H1 (cell line): Measurements from ENCODE around the gene WDR54. TPM values are rescaled to one million over a fixed set of nuclear protein-coding genes. Genes with fewer than 3 reads are reported as not detected.

Source experiments
- ATF3 ChIP-seq: IDR thresholded peaks from 2 replicates; pipeline ENCODE4 v1.6.1; 2011; ENCODE audit warnings: low read depth, mild to moderate bottlenecking, low read length; ENCODE audit not compliant: insufficient read depth
- CTBP2 ChIP-seq: IDR thresholded peaks from 2 replicates; pipeline ENCODE4 v1.7.0; 2011; ENCODE audit warnings: borderline replicate concordance, mild to moderate bottlenecking, moderate library complexity, mixed read lengths, low read length; ENCODE audit not compliant: insufficient read depth, insufficient read length
- E2F6 ChIP-seq: IDR thresholded peaks from 2 replicates; pipeline ENCODE4 v1.6.1; 2012; ENCODE audit warnings: inconsistent platforms
- GABPA ChIP-seq: IDR thresholded peaks from 2 replicates; pipeline ENCODE4 v1.6.1; 2011; ENCODE audit warnings: mild to moderate bottlenecking, low read length, moderate library complexity, borderline replicate concordance; ENCODE audit not compliant: insufficient read depth
- POLR2AphosphoS5 ChIP-seq: IDR thresholded peaks from 2 replicates; pipeline ENCODE4 v1.6.1; 2011; ENCODE audit warnings: low read depth, low read length
- POU5F1 ChIP-seq: IDR thresholded peaks from 2 replicates; pipeline ENCODE4 v1.6.1; 2011; ENCODE audit warnings: low read depth, mild to moderate bottlenecking, low read length, moderate library complexity
- RAD21 ChIP-seq, 2 experiments: IDR thresholded peaks in 1 of 2; conservative IDR thresholded peaks in 1 of 2; 2 replicates each; pipeline ENCODE4 v1.6.1; 2011; ENCODE audit warnings: low read depth in 2 of 2, low read length in 2 of 2, improper control_type of control experiment in 1 of 2, inconsistent platforms in 1 of 2, mild to moderate bottlenecking in 1 of 2, moderate library complexity in 1 of 2
- RBBP5 ChIP-seq: IDR thresholded peaks from 2 replicates; pipeline ENCODE4 v1.7.1; 2012; ENCODE audit warnings: low read depth, mild to moderate bottlenecking, inconsistent platforms, low read length, moderate library complexity, borderline replicate concordance
- RNF2 ChIP-seq: fragments of 200-900, 300-1000 bp; sonication (generic); IDR thresholded peaks from 2 replicates; pipeline ENCODE4 v1.7.1; 2016; ENCODE audit warnings: borderline replicate concordance, low read depth, mild to moderate bottlenecking, antibody characterized with exemption, low read length; ENCODE audit not compliant: poor library complexity, severe bottlenecking; ENCODE audit errors: missing control alignments
- RXRA ChIP-seq: IDR thresholded peaks from 2 replicates; pipeline ENCODE4 v1.6.1; 2011; ENCODE audit warnings: low read depth, mild to moderate bottlenecking, low read length, moderate library complexity; ENCODE audit not compliant: insufficient read depth
- SIN3A ChIP-seq, 2 experiments: IDR thresholded peaks in 1 of 2; conservative IDR thresholded peaks in 1 of 2; 2 replicates each; pipeline ENCODE4 v1.6.1; 2011 to 2012; ENCODE audit warnings: low read length in 2 of 2, improper control_type of control experiment in 1 of 2, low read depth in 1 of 2, mild to moderate bottlenecking in 1 of 2
- SP4 ChIP-seq: IDR thresholded peaks from 2 replicates; pipeline ENCODE4 v1.6.1; 2012; ENCODE audit warnings: low read length, inconsistent platforms
- SUZ12 ChIP-seq: fragments of 200-600 bp; sonication (generic); IDR thresholded peaks from 2 replicates; pipeline ENCODE4 v1.6.1; 2012; ENCODE audit warnings: mild to moderate bottlenecking, inconsistent platforms, low read length, moderate library complexity, mixed read lengths
- TAF1 ChIP-seq: IDR thresholded peaks from 2 replicates; pipeline ENCODE4 v1.6.1; 2011; ENCODE audit warnings: mild to moderate bottlenecking, low read depth, low read length
- TAF7 ChIP-seq: optimal IDR thresholded peaks from 2 replicates; pipeline ENCODE3; 2011; ENCODE audit warnings: low read depth, mild to moderate bottlenecking, inconsistent platforms, low read length, moderate library complexity, borderline replicate concordance
- TEAD4 ChIP-seq: IDR thresholded peaks from 2 replicates; pipeline ENCODE4 v1.6.1; 2012; ENCODE audit warnings: low read depth, low read length, inconsistent platforms, mixed read lengths
- polyA plus RNA-seq, 7 experiments: library from polyadenylated mRNA; depleted of rRNA in 3 of 7; stranded (reverse) in 5 of 7; unstranded in 2 of 7; fragments of >200 nt in 5 of 7; fragments of 200-250 nt in 2 of 7; gene quantifications; 1 replicate in 5 of 7; 2 replicates in 1 of 7; 4 replicates in 1 of 7; pipeline versions ENCODE4 v1.2.1 to v1.2.3, GENCODE V29; 2011 to 2013; ENCODE audit warnings: missing spikeins in 2 of 7, mixed read lengths in 2 of 7
- total RNA-seq: library from RNA; stranded (reverse); fragmentation: NEBNext Ultra II Directional; extraction: Animal tissue kit (Norgen Biotek cat#: 25700); gene quantifications from 2 replicates; pipeline ENCODE4 v1.2.1, GENCODE V29; 2021

WDR54 gene
- total and polyA plus RNA-seq, 2 of the 8 experiments (the other 6 are each of a cell fraction or from before 2014, with no cell fraction given): 41.6 to 125 TPM

DNA sequence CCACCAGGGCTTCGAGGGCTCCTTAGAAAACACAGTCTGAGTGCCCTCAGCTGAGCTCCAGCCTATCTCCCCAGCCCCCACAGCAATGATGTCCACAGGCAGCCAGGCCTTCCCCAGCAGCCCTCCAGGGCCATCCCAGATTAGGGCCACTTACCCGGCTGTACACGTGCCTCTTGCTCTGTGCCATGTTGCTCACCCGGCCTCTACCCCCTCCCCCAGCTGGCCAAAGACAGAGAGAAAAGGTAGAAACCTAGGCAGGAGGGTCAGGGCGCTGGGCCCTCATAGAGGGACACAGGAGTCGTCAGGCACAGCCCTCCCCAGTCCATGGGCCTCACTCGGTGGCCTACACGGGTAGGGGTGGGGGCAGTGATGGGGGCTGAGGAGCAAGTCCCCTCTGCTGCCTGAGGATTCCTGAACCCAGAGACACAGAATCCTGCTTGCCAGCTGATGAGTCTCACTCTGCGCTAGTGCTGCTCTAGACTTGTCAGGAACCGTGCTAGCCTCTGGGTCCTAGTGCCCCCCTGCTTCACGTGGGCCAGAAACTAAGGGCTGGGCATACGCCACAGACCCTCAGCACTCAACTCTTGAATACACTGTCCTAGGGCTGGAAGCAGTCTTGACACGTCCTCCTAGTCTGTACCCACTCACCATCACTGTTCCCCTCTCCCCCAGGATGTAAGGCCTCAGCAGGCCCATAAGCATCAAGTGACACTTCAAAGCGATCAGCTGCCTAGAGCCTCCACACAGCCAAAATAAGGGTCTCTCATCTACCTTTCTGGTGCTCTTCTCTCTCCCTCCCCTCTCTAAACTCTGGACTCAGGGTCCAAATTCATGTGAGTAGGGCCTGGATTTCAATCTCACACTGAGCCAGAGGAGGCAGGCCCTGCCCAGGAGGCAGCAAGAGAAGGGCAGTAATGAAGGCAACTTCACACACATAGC, 41.4 kb upstream of the WDR54 start, which contains the start of gene DCTN1 (continued):
- TF ChIP-seq SUZ12: no peak
- no peak for TF ChIP-seq TAF7
- no peak for TF ChIP-seq ATF3
- TF ChIP-seq E2F6: no peak
- no peak for TF ChIP-seq SP4
- TF ChIP-seq TAF1: no peak
- TF ChIP-seq RBBP5: no peak
- no peak for TF ChIP-seq POLR2AphosphoS5
- TF ChIP-seq TEAD4: no peak
- TF ChIP-seq SIN3A (conservative IDR thresholded peaks at IDR 0.05 in 1 of 2, IDR thresholded peaks at IDR 0.05 in 1 of 2; ENCODE audit: low read depth in 1 of 2, low read length in 2 of 2): peak; percentile 79 to 82; a peak in 2 of 4 replicates
- no peak for TF ChIP-seq POU5F1
- TF ChIP-seq GABPA: no peak
- TF ChIP-seq CTBP2: no peak
- TF ChIP-seq RXRA: no peak
- TF ChIP-seq RNF2: no peak
- no peak for TF ChIP-seq RAD21 (IDR thresholded peaks at IDR 0.05 in 1 of 2, conservative IDR thresholded peaks at IDR 0.05 in 1 of 2; ENCODE audit: low read depth in 2 of 2, low read length in 2 of 2)
